ENCODE results near the gene CREBRF.

DNA sequence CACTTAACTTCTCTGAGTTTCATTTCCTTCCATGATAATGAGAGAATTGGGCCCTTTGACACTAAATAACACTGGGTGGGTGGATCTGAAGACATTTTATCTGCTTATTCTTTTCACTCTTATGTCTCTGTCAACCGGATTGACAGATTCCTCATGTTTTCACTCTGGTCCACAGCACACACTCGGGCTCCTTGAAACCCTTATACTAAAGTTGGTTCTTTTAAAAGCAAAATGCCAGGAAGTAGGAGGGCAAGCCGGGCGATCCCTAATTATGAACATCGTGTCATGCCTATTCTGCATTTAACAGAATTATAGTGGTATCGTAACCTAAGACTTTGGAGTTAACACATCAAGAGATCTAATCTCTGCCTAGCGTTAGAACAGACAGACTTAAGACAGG is 28.2 kb upstream of the CREBRF start:
- TF ChIP-seq, protein P1, sequence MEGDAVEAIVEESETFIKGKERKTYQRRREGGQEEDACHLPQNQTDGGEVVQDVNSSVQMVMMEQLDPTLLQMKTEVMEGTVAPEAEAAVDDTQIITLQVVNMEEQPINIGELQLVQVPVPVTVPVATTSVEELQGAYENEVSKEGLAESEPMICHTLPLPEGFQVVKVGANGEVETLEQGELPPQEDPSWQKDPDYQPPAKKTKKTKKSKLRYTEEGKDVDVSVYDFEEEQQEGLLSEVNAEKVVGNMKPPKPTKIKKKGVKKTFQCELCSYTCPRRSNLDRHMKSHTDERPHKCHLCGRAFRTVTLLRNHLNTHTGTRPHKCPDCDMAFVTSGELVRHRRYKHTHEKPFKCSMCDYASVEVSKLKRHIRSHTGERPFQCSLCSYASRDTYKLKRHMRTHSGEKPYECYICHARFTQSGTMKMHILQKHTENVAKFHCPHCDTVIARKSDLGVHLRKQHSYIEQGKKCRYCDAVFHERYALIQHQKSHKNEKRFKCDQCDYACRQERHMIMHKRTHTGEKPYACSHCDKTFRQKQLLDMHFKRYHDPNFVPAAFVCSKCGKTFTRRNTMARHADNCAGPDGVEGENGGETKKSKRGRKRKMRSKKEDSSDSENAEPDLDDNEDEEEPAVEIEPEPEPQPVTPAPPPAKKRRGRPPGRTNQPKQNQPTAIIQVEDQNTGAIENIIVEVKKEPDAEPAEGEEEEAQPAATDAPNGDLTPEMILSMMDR (conservative IDR thresholded peaks at IDR 0.05): no peak
- no peak for TF ChIP-seq EZH2 (IDR thresholded peaks at IDR 0.05; ENCODE audit: low read depth)
